CD14-positive monocyte (primary cell): ENCODE measurements around the gene SPOP. TPM values are rescaled to one million over a fixed set of nuclear protein-coding genes. Genes with fewer than 3 reads are reported as not detected.

Source experiments
- DNase-seq, 3 donors: peaks; one replicate each; pipeline ENCODE4 v3.0.0-alpha.2; 2011 to 2022
- H2AFZ ChIP-seq: 2 replicates; pipeline ENCODE4 v1.6.0; 2012; ENCODE audit warnings: mild to moderate bottlenecking, low read depth, low read length, inconsistent platforms; ENCODE audit not compliant: insufficient read depth, poor library complexity, severe bottlenecking
- H3K27ac ChIP-seq, 2 donors: 1 replicate in 1 of 2; 2 replicates in 1 of 2; pipeline ENCODE4 v1.5.1; 2012 to 2013; ENCODE audit warnings: low read length in 2 of 2, control low read depth in 1 of 2, inconsistent platforms in 1 of 2, low read depth in 1 of 2, mild to moderate bottlenecking in 1 of 2
- H3K27me3 ChIP-seq, 2 donors: one replicate each; pipeline versions ENCODE4 v1.6.0 to v1.6.1; 2011 to 2013; ENCODE audit warnings: low read length in 2 of 2; ENCODE audit not compliant: control insufficient read depth in 2 of 2, insufficient read depth in 2 of 2
- H3K36me3 ChIP-seq, 2 donors: replicated peaks in 1 of 2; 1 replicate in 1 of 2; 2 replicates in 1 of 2; pipeline versions ENCODE4 v1.5.1 to v1.6.1; 2012 to 2013; ENCODE audit warnings: low read length in 2 of 2, control low read depth in 1 of 2, inconsistent platforms in 1 of 2, mild to moderate bottlenecking in 1 of 2; ENCODE audit not compliant: insufficient read depth in 2 of 2, control insufficient read depth in 1 of 2
- H3K4me1 ChIP-seq, 2 donors: 1 replicate in 1 of 2; 2 replicates in 1 of 2; pipeline versions ENCODE4 v1.5.1 to v1.6.1; 2012 to 2013; ENCODE audit warnings: low read length in 2 of 2, control low read depth in 1 of 2, inconsistent platforms in 1 of 2, mild to moderate bottlenecking in 1 of 2, moderate library complexity in 1 of 2; ENCODE audit not compliant: insufficient read depth in 2 of 2, control insufficient read depth in 1 of 2
- H3K4me2 ChIP-seq: replicated peaks from 2 replicates; pipeline ENCODE3; 2012; ENCODE audit warnings: low read length, moderate library complexity, mild to moderate bottlenecking; ENCODE audit not compliant: poor library complexity, severe bottlenecking; ENCODE audit errors: extremely low read depth
- H3K4me3 ChIP-seq, 3 experiments: fragments of 200-600 bp in 1 of 3; sonication (generic) in 1 of 3; replicated peaks in 1 of 3; 1 replicate in 2 of 3; 2 replicates in 1 of 3; pipeline ENCODE4 v1.5.1; 2011 to 2013; ENCODE audit warnings: low read length in 3 of 3, mild to moderate bottlenecking in 3 of 3, control low read depth in 2 of 3, low read depth in 2 of 3, inconsistent platforms in 1 of 3, moderate library complexity in 1 of 3
- H3K79me2 ChIP-seq: 2 replicates; pipeline ENCODE4 v1.6.0; 2012; ENCODE audit warnings: mild to moderate bottlenecking, control low read depth, inconsistent platforms, low read length, moderate library complexity; ENCODE audit not compliant: insufficient read depth
- H3K9ac ChIP-seq: 2 replicates; pipeline ENCODE4 v1.6.0; 2017; ENCODE audit warnings: low read length, mild to moderate bottlenecking; ENCODE audit not compliant: insufficient read depth, poor library complexity, severe bottlenecking
- H3K9me3 ChIP-seq, 2 donors: replicated peaks in 1 of 2; 1 replicate in 1 of 2; 2 replicates in 1 of 2; pipeline versions ENCODE4 v1.5.1 to v1.6.1; 2012 to 2013; ENCODE audit warnings: low read length in 2 of 2, control low read depth in 1 of 2; ENCODE audit not compliant: control insufficient read depth in 1 of 2, insufficient read depth in 1 of 2
- H4K20me1 ChIP-seq: 2 replicates; pipeline ENCODE4 v1.6.0; 2012; ENCODE audit warnings: mild to moderate bottlenecking, low read length, control low read depth, moderate library complexity; ENCODE audit not compliant: insufficient read depth
- H3K27ac Mint-ChIP-seq, 7 donors: one replicate each; pipeline ENCODE4 v1.8.0; 2020; ENCODE audit warnings: mild to moderate bottlenecking in 7 of 7, mixed read lengths in 7 of 7, moderate library complexity in 6 of 7, inconsistent platforms in 2 of 7
- H3K27me3 Mint-ChIP-seq, 3 donors: one replicate each; pipeline ENCODE4 v1.8.0; 2021 to 2022; ENCODE audit warnings: low read depth in 3 of 3, mild to moderate bottlenecking in 3 of 3, mixed read lengths in 3 of 3, moderate library complexity in 3 of 3, inconsistent platforms in 1 of 3
- H3K36me3 Mint-ChIP-seq, 2 donors: one replicate each; pipeline ENCODE4 v1.8.0; 2020; ENCODE audit warnings: mixed read lengths in 2 of 2, inconsistent platforms in 1 of 2, mild to moderate bottlenecking in 1 of 2
- H3K4me1 Mint-ChIP-seq: one replicate; pipeline ENCODE4 v1.8.0; 2020; ENCODE audit warnings: mild to moderate bottlenecking, mixed read lengths
- H3K4me3 Mint-ChIP-seq, 2 donors: one replicate each; pipeline ENCODE4 v1.8.0; 2020; ENCODE audit warnings: mild to moderate bottlenecking in 2 of 2, mixed read lengths in 2 of 2, moderate library complexity in 1 of 2
- H3K9me3 Mint-ChIP-seq, 7 donors: one replicate each; pipeline ENCODE4 v1.8.0; 2020 to 2022; ENCODE audit warnings: mixed read lengths in 7 of 7, mild to moderate bottlenecking in 6 of 7, moderate library complexity in 6 of 7, inconsistent platforms in 2 of 7
- WGBS: methylation state at CpG from one replicate; pipeline ENCODE4 v1.1.5; 2013; ENCODE audit warnings: missing lambda C conversion rate; ENCODE audit not compliant: insufficient coverage; 5-methylcytosine and 5-hydroxymethylcytosine counted together
- intact Hi-C, 2 donors: fragments of 100-400 bp; cut with micrococcal nuclease; formaldehyde crosslinking; loops; one replicate each; pipeline versions ENCODE4 v1.15.0 to v1.15.1; 2023
- polyA plus RNA-seq, 3 donors: library from polyadenylated mRNA; depleted of rRNA in 1 of 3; unstranded in 2 of 3; stranded (reverse) in 1 of 3; fragments of 300-500 nt in 2 of 3; fragments of >200 nt in 1 of 3; fragmentation: Illumina TruSeq in 2 of 3; gene quantifications; 1 replicate in 2 of 3; 2 replicates in 1 of 3; pipeline ENCODE4 v1.2.3, GENCODE V29; 2012 to 2021
- TF ChIP-seq, protein P1 (sequence below): fragments of 200-600 bp; IDR thresholded peaks from one replicate; pipeline ENCODE4 v1.8.0; 2022; ENCODE audit warnings: antibody characterized with exemption, mild to moderate bottlenecking

Gene SPOP
- polyA plus RNA-seq, 3 donors: 41.3 to 65.5 (median 63.2) TPM

- intact Hi-C loops: no loop called here
- no peaks in the 10 kb centered on the region for H3K79me2 ChIP-seq
- WGBS: 91% methylated on average over 5 of the region's 8 CpGs
- H2AFZ ChIP-seq: no peak overlapping the region
- H3K4me3 ChIP-seq: no peak overlapping the region
- Mint-ChIP-seq H3K27me3 (peaks cover 0 to 2% (median 0%) of the 10 kb centered on the region in 3 donors), H3K9me3 (peaks cover 0 to 5% (median 0%) of the 10 kb centered on the region in 7 donors), H3K4me3 (no peak overlapping the region), H3K27ac (no peak overlapping the region), H3K36me3 (peaks cover 14 to 32% of the 10 kb centered on the region in 2 donors), H3K4me1 (peaks cover 3% of the 10 kb centered on the region)
- H3K27me3 ChIP-seq: no peaks in the 10 kb centered on the region
- H3K4me1 ChIP-seq: no peaks in the 10 kb centered on the region
- TF ChIP-seq, protein P1, sequence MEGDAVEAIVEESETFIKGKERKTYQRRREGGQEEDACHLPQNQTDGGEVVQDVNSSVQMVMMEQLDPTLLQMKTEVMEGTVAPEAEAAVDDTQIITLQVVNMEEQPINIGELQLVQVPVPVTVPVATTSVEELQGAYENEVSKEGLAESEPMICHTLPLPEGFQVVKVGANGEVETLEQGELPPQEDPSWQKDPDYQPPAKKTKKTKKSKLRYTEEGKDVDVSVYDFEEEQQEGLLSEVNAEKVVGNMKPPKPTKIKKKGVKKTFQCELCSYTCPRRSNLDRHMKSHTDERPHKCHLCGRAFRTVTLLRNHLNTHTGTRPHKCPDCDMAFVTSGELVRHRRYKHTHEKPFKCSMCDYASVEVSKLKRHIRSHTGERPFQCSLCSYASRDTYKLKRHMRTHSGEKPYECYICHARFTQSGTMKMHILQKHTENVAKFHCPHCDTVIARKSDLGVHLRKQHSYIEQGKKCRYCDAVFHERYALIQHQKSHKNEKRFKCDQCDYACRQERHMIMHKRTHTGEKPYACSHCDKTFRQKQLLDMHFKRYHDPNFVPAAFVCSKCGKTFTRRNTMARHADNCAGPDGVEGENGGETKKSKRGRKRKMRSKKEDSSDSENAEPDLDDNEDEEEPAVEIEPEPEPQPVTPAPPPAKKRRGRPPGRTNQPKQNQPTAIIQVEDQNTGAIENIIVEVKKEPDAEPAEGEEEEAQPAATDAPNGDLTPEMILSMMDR: no peak
- H3K9me3 ChIP-seq: no peaks in the 10 kb centered on the region
- H3K36me3 ChIP-seq: peaks cover 2 to 24% of the 10 kb centered on the region in 2 donors
- H3K9ac ChIP-seq: no peak overlapping the region
- no peak overlapping the region for H3K4me2 ChIP-seq
- peaks cover 5% of the 10 kb centered on the region for H4K20me1 ChIP-seq
- DNase-seq: no peak
- H3K27ac ChIP-seq: no peak overlapping the region
Measured at GRCh38 chr17:49588726-49589576, 88.9 kb downstream of the SPOP start.

DNA sequence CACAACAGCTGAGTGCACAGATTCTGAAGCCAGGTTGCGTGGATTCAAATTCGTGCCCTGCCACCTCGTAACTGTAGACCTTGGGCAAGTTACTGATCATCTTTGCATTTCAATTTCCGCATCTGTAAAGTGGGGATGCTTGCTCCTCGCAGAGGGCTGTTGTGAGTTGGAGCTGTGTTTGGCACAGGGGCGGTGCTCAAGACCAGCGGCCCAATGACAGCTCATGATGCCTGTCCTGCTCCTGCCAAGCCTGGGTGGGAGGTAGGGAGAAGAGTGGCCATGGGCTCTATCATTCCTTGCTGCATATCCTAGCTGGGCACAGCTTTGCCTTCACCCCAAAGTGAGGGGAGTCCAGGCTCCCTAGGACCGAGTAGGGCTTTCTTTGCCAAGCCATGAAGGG, 89.6 kb downstream of the SPOP start:
- no peak overlapping the region for H2AFZ ChIP-seq
- WGBS: 97% methylated on average over 7 of the region's 8 CpGs
- H3K27ac ChIP-seq: no peak overlapping the region
- H3K36me3 ChIP-seq: peaks cover 2 to 19% of the 10 kb centered on the region in 2 donors
- TF ChIP-seq, protein P1: no peak
- Mint-ChIP-seq H3K9me3 (peaks cover 0 to 5% (median 0%) of the 10 kb centered on the region in 7 donors), H3K36me3 (peaks cover 14 to 27% of the 10 kb centered on the region in 2 donors), H3K27ac (peak overlapping the region in 1 of 7 donors; percentile 21), H3K4me3 (no peak overlapping the region), H3K4me1 (peaks cover 6% of the 10 kb centered on the region), H3K27me3 (peaks cover 0 to 2% (median 0%) of the 10 kb centered on the region in 3 donors)
- H3K4me3 ChIP-seq: no peak overlapping the region
- no peaks in the 10 kb centered on the region for H3K9me3 ChIP-seq
- no peak for DNase-seq
- H3K4me1 ChIP-seq: no peaks in the 10 kb centered on the region
- intact Hi-C loops: no loop called here
- H4K20me1 ChIP-seq: peaks cover 5% of the 10 kb centered on the region
- no peak overlapping the region for H3K4me2 ChIP-seq
- no peaks in the 10 kb centered on the region for H3K79me2 ChIP-seq
- no peaks in the 10 kb centered on the region for H3K27me3 ChIP-seq
- no peak overlapping the region for H3K9ac ChIP-seq
